ENCODE measurements around the gene PRKRA. TPM values are rescaled to one million over a fixed set of nuclear protein-coding genes. Genes with fewer than 3 reads are reported as not detected.

The PRKRA gene
- total RNA-seq, 1 experiment from 2014 or later = 94.2 TPM

Other genes starting within 250 kb of the PRKRA start
- gene PJVK, start 203 bp upstream of the PRKRA start, total RNA-seq (2014; rRNA removed; shearing (Covaris generic)) = 0.39 and 0.47 TPM in 2 replicates
- gene FKBP7, start 27.4 kb upstream of the PRKRA start, total RNA-seq (2014; rRNA removed; shearing (Covaris generic)) = 21.0 and 22.2 TPM in 2 replicates
- 14.1 and 23.1 TPM in 2 replicates for gene PLEKHA3, start 29.3 kb upstream of the PRKRA start, total RNA-seq (2014; rRNA removed; shearing (Covaris generic))